HEK293 (cell line): ENCODE results near the gene SYPL2.

Source experiments
- CTCF ChIA-PET: fragments of 350-600 bp; formaldehyde crosslinking; extraction: SDS; loops from one replicate; lab custom pipeline; 2021; ENCODE audit warnings: antibody characterized with exemption; lab: Yijun Ruan, JAX
- POLR2A ChIA-PET: fragments of 300-600 bp; formaldehyde crosslinking; extraction: SDS; loops from one replicate; lab custom pipeline; 2020; ENCODE audit warnings: antibody characterized with exemption, inconsistent platforms; lab: Yijun Ruan, JAX
- H3K27ac ChIP-seq: fragments of 200-500 bp; sonication (Bioruptor generic); 2 replicates; pipeline ENCODE4 v1.5.1; 2014; ENCODE audit warnings: low read depth, low read length, control low read depth, inconsistent platforms; ENCODE audit errors: extremely low read depth
- H3K36me3 ChIP-seq, 2 experiments: fragments of 200-500 bp in 1 of 2; sonication (Bioruptor generic) in 1 of 2; 1 replicate in 1 of 2; 2 replicates in 1 of 2; pipeline ENCODE4 v1.5.1; 2014 to 2017; ENCODE audit warnings: inconsistent platforms in 2 of 2, low read length in 2 of 2; ENCODE audit not compliant: control insufficient read depth in 2 of 2, insufficient read depth in 1 of 2
- H3K4me1 ChIP-seq: fragments of 200-500 bp; sonication (Bioruptor generic); 2 replicates; pipeline ENCODE4 v1.5.1; 2014; ENCODE audit warnings: mild to moderate bottlenecking, low read length, inconsistent platforms; ENCODE audit not compliant: control insufficient read depth, insufficient read depth
- H3K4me3 ChIP-seq: 2 replicates; pipeline ENCODE4 v1.5.1; 2011; ENCODE audit warnings: low read depth, mild to moderate bottlenecking, control low read depth, low read length, moderate library complexity
- H3K9me3 ChIP-seq: fragments of 200-500 bp; sonication (Bioruptor generic); 2 replicates; pipeline ENCODE4 v1.5.1; 2014; ENCODE audit warnings: low read depth, low read length, inconsistent platforms; ENCODE audit not compliant: control insufficient read depth, insufficient read depth
- EGR2 ChIP-seq: fragments of 450-650 bp; formaldehyde crosslinking; IDR thresholded peaks from 2 replicates; pipeline ENCODE4 v1.5.1; 2016; ENCODE audit warnings: low read depth, missing biosample characterization, missing genetic modification characterization
- KLF1 ChIP-seq: fragments of 450-650 bp; formaldehyde crosslinking; IDR thresholded peaks from 2 replicates; pipeline ENCODE4 v1.5.1; 2016; ENCODE audit warnings: missing biosample characterization, missing genetic modification characterization
- KLF16 ChIP-seq: fragments of 450-650 bp; formaldehyde crosslinking; IDR thresholded peaks from 2 replicates; pipeline ENCODE4 v1.5.1; 2017; ENCODE audit warnings: missing biosample characterization, missing genetic modification characterization
- MYNN ChIP-seq: fragments of 450-650 bp; formaldehyde crosslinking; IDR thresholded peaks from 2 replicates; pipeline ENCODE4 v1.5.1; 2016; ENCODE audit warnings: missing biosample characterization, missing genetic modification characterization, borderline replicate concordance
- PRDM1 ChIP-seq: fragments of 450-650 bp; formaldehyde crosslinking; IDR thresholded peaks from 2 replicates; pipeline ENCODE4; 2016; ENCODE audit warnings: missing biosample characterization, missing genetic modification characterization
- ZEB2 ChIP-seq: fragments of 450-650 bp; formaldehyde crosslinking; IDR thresholded peaks from 2 replicates; pipeline ENCODE4 v1.5.1; 2016; ENCODE audit warnings: missing biosample characterization, missing genetic modification characterization
- ZNF132 ChIP-seq: fragments of 450-650 bp; formaldehyde crosslinking; IDR thresholded peaks from 2 replicates; pipeline ENCODE4 v1.5.1; 2017; ENCODE audit warnings: missing biosample characterization, missing genetic modification characterization, borderline replicate concordance
- ZNF146 ChIP-seq: fragments of 450-650 bp; formaldehyde crosslinking; IDR thresholded peaks from 2 replicates; pipeline ENCODE4 v1.5.1; 2016; ENCODE audit warnings: missing biosample characterization, missing genetic modification characterization
- ZNF202 ChIP-seq: fragments of 450-650 bp; formaldehyde crosslinking; IDR thresholded peaks from 2 replicates; pipeline ENCODE4 v1.5.1; 2016; ENCODE audit warnings: missing biosample characterization, missing genetic modification characterization, borderline replicate concordance
- ZNF239 ChIP-seq: fragments of 450-650 bp; formaldehyde crosslinking; IDR thresholded peaks from 2 replicates; pipeline ENCODE4 v1.5.1; 2016; ENCODE audit warnings: missing biosample characterization, missing genetic modification characterization
- ZNF248 ChIP-seq: fragments of 450-650 bp; formaldehyde crosslinking; IDR thresholded peaks from 2 replicates; pipeline ENCODE4 v1.5.1; 2017; ENCODE audit warnings: missing biosample characterization, missing genetic modification characterization
- ZNF311 ChIP-seq: fragments of 450-650 bp; formaldehyde crosslinking; IDR thresholded peaks from 2 replicates; pipeline ENCODE4 v1.5.1; 2017; ENCODE audit warnings: missing biosample characterization, missing genetic modification characterization, borderline replicate concordance
- ZNF324 ChIP-seq: fragments of 450-650 bp; formaldehyde crosslinking; IDR thresholded peaks from 2 replicates; pipeline ENCODE4 v1.5.1; 2016; ENCODE audit warnings: missing biosample characterization, missing genetic modification characterization
- ZNF404 ChIP-seq: fragments of 450-650 bp; formaldehyde crosslinking; IDR thresholded peaks from 2 replicates; pipeline ENCODE4 v1.5.1; 2017; ENCODE audit warnings: missing biosample characterization, missing genetic modification characterization
- ZNF433 ChIP-seq: fragments of 450-650 bp; formaldehyde crosslinking; IDR thresholded peaks from 2 replicates; pipeline ENCODE4 v1.5.1; 2016; ENCODE audit warnings: missing biosample characterization, missing genetic modification characterization, low read depth
- ZNF626 ChIP-seq: fragments of 450-650 bp; sonication (Bioruptor Pico); formaldehyde crosslinking; IDR thresholded peaks from 2 replicates; pipeline ENCODE4 v1.5.1; 2018; ENCODE audit warnings: missing biosample characterization, missing genetic modification characterization, inconsistent platforms
- ZNF677 ChIP-seq: fragments of 450-650 bp; IDR thresholded peaks from 2 replicates; pipeline ENCODE4 v1.5.0; 2018; ENCODE audit warnings: missing biosample characterization, mild to moderate bottlenecking, missing genetic modification characterization, moderate library complexity
- TF ChIP-seq, protein P1 (sequence below): fragments of 450-650 bp; formaldehyde crosslinking; IDR thresholded peaks from 2 replicates; pipeline ENCODE4 v1.5.1; 2016; ENCODE audit warnings: missing biosample characterization, missing genetic modification characterization
- TF ChIP-seq, protein P2 (sequence below): fragments of 450-650 bp; formaldehyde crosslinking; IDR thresholded peaks from 2 replicates; pipeline ENCODE4 v1.5.1; 2016; ENCODE audit warnings: missing biosample characterization, missing genetic modification characterization
- TF ChIP-seq, protein P3 (sequence below): fragments of 450-650 bp; formaldehyde crosslinking; IDR thresholded peaks from 2 replicates; pipeline ENCODE4 v1.5.1; 2016; ENCODE audit warnings: missing biosample characterization, missing genetic modification characterization
- TF ChIP-seq, protein P4 (sequence below): fragments of 450-650 bp; formaldehyde crosslinking; conservative IDR thresholded peaks from 2 replicates; pipeline ENCODE4 v1.5.1; 2016; ENCODE audit warnings: low read depth, missing biosample characterization, missing genetic modification characterization
- TF ChIP-seq, protein P5 (sequence below): fragments of 450-650 bp; formaldehyde crosslinking; IDR thresholded peaks from 2 replicates; pipeline ENCODE4 v1.5.1; 2016; ENCODE audit warnings: missing biosample characterization, missing genetic modification characterization
- TF ChIP-seq, protein P6 (sequence below): fragments of 450-650 bp; formaldehyde crosslinking; IDR thresholded peaks from 2 replicates; pipeline ENCODE4 v1.5.1; 2016; ENCODE audit warnings: missing biosample characterization, missing genetic modification characterization

The SYPL2 gene

DNA sequence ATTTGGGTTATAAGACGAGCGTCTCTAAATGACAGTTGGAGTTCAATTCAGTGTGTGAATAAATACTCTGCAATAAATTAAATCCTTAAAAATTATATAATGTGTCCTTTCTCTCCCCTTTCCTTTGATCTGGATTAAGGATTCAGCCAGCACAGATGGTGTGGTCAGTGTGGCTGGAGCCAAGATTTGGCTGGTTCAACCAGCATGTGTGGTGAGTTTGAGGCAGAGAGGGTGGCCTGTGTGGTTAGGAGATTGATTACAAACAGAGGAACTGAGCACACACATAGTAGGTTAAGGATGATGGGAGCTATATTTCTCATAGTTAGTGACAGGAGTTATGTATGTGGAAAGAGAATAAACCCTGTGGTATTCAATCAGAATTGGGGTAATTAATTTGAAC is 57.4 kb downstream of the SYPL2 start:
- ChIA-PET POLR2A (no interaction called here), CTCF (interaction anchor here (3.7 to 20.8 kb wide), 2 partner anchors 9 to 21 kb away, joined by 32 to 1152 read pairs; partner anchors contain the start of genes AMIGO1 and CYB561D1)
- Histone ChIP-seq H3K9me3 (no peaks in the 10 kb centered on the region), H3K4me1 (no peaks in the 10 kb centered on the region), H3K36me3 (no peaks in the 10 kb centered on the region), H3K27ac (no peak overlapping the region)
- TF ChIP-seq ZNF433 (tag by site-specific recombination): no peak
- TF ChIP-seq ZNF677: no peak
- TF ChIP-seq, protein P1, sequence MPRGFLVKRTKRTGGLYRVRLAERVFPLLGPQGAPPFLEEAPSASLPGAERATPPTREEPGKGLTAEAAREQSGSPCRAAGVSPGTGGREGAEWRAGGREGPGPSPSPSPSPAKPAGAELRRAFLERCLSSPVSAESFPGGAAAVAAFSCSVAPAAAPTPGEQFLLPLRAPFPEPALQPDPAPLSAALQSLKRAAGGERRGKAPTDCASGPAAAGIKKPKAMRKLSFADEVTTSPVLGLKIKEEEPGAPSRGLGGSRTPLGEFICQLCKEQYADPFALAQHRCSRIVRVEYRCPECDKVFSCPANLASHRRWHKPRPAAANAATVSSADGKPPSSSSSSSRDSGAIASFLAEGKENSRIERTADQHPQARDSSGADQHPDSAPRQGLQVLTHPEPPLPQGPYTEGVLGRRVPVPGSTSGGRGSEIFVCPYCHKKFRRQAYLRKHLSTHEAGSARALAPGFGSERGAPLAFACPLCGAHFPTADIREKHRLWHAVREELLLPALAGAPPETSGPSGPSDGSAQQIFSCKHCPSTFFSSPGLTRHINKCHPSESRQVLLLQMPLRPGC (tag by site-specific recombination): no peak
- TF ChIP-seq KLF1: no peak
- TF ChIP-seq, protein P2, sequence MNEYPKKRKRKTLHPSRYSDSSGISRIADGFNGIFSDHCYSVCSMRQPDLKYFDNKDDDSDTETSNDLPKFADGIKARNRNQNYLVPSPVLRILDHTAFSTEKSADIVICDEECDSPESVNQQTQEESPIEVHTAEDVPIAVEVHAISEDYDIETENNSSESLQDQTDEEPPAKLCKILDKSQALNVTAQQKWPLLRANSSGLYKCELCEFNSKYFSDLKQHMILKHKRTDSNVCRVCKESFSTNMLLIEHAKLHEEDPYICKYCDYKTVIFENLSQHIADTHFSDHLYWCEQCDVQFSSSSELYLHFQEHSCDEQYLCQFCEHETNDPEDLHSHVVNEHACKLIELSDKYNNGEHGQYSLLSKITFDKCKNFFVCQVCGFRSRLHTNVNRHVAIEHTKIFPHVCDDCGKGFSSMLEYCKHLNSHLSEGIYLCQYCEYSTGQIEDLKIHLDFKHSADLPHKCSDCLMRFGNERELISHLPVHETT (tag by site-specific recombination): no peak
- no peak for TF ChIP-seq ZEB2 (tag by site-specific recombination)
- no peak for TF ChIP-seq ZNF324 (tag by site-specific recombination)
- no peak for TF ChIP-seq ZNF404 (tag by site-specific recombination)
- no peak for TF ChIP-seq ZNF132
- no peak for TF ChIP-seq ZNF146 (tag by site-specific recombination)
- no peak for TF ChIP-seq ZNF248
- TF ChIP-seq, protein P3, sequence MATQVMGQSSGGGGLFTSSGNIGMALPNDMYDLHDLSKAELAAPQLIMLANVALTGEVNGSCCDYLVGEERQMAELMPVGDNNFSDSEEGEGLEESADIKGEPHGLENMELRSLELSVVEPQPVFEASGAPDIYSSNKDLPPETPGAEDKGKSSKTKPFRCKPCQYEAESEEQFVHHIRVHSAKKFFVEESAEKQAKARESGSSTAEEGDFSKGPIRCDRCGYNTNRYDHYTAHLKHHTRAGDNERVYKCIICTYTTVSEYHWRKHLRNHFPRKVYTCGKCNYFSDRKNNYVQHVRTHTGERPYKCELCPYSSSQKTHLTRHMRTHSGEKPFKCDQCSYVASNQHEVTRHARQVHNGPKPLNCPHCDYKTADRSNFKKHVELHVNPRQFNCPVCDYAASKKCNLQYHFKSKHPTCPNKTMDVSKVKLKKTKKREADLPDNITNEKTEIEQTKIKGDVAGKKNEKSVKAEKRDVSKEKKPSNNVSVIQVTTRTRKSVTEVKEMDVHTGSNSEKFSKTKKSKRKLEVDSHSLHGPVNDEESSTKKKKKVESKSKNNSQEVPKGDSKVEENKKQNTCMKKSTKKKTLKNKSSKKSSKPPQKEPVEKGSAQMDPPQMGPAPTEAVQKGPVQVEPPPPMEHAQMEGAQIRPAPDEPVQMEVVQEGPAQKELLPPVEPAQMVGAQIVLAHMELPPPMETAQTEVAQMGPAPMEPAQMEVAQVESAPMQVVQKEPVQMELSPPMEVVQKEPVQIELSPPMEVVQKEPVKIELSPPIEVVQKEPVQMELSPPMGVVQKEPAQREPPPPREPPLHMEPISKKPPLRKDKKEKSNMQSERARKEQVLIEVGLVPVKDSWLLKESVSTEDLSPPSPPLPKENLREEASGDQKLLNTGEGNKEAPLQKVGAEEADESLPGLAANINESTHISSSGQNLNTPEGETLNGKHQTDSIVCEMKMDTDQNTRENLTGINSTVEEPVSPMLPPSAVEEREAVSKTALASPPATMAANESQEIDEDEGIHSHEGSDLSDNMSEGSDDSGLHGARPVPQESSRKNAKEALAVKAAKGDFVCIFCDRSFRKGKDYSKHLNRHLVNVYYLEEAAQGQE (tag by site-specific recombination): no peak
- TF ChIP-seq ZNF311 (tag by site-specific recombination): no peak
- TF ChIP-seq KLF16: no peak
- TF ChIP-seq, all 188 proteins: peak for 0
- no peak overlapping the region for H3K4me3 ChIP-seq

DNA sequence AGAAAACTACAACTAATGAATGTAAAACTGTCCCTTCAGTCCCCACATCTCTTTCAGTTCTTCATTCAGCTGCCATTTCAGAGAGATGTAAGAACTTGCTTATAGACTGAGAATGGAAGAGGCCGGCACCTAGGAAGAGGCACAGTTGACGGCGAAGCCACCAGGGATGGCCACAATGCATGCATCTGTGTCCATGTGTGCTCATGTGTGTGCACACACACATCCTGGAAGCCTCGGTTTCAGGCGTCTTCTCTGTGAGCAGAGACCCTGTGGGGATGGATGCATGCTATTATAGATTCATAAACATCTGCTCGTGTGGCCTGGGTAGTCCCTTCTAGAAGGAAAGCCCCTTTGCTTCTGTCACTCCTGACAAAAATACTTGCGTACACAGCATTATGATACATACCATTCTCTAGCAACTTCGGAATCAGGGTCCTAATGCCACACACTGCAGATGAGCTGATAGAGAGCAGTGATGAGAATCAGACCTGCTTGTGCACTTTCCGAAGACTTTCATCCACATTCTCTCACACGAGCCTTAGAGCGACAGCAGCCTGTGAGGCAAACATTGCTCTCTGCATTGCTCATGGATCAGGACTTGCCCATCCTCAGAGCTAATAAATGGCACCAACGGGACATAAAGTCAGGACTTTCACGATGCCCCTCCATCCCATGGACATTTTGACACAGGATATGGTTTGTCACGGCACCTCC is 60.9 kb downstream of the SYPL2 start:
- Histone ChIP-seq H3K4me3 (no peak overlapping the region), H3K36me3 (no peaks in the 10 kb centered on the region), H3K9me3 (no peaks in the 10 kb centered on the region), H3K4me1 (no peaks in the 10 kb centered on the region), H3K27ac (no peak overlapping the region)
- CTCF ChIA-PET: interaction anchor here (20.8 kb wide), 1 partner anchor 24 kb away, joined by 1152 read pairs; the partner anchor contains the start of genes AMIGO1 and CYB561D1
- POLR2A ChIA-PET: no interaction called here
- TF ChIP-seq, protein P4, sequence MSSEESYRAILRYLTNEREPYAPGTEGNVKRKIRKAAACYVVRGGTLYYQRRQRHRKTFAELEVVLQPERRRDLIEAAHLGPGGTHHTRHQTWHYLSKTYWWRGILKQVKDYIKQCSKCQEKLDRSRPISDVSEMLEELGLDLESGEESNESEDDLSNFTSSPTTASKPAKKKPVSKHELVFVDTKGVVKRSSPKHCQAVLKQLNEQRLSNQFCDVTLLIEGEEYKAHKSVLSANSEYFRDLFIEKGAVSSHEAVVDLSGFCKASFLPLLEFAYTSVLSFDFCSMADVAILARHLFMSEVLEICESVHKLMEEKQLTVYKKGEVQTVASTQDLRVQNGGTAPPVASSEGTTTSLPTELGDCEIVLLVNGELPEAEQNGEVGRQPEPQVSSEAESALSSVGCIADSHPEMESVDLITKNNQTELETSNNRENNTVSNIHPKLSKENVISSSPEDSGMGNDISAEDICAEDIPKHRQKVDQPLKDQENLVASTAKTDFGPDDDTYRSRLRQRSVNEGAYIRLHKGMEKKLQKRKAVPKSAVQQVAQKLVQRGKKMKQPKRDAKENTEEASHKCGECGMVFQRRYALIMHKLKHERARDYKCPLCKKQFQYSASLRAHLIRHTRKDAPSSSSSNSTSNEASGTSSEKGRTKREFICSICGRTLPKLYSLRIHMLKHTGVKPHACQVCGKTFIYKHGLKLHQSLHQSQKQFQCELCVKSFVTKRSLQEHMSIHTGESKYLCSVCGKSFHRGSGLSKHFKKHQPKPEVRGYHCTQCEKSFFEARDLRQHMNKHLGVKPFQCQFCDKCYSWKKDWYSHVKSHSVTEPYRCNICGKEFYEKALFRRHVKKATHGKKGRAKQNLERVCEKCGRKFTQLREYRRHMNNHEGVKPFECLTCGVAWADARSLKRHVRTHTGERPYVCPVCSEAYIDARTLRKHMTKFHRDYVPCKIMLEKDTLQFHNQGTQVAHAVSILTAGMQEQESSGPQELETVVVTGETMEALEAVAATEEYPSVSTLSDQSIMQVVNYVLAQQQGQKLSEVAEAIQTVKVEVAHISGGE (tag by site-specific recombination): no peak
- TF ChIP-seq ZNF239 (tag by site-specific recombination): no peak
- TF ChIP-seq MYNN (tag by site-specific recombination): no peak
- TF ChIP-seq ZNF311 (tag by site-specific recombination): no peak
- TF ChIP-seq PRDM1 (tag by site-specific recombination): no peak
- TF ChIP-seq, protein P5, sequence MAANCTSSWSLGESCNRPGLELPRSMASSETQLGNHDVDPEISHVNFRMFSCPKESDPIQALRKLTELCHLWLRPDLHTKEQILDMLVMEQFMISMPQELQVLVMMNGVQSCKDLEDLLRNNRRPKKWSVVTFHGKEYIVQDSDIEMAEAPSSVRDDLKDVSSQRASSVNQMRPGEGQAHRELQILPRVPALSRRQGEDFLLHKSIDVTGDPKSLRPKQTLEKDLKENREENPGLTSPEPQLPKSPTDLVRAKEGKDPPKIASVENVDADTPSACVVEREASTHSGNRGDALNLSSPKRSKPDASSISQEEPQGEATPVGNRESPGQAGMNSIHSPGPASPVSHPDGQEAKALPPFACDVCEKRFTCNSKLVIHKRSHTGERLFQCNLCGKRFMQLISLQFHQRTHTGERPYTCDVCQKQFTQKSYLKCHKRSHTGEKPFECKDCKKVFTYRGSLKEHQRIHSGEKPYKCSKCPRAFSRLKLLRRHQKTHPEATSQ (tag by site-specific recombination): no peak
- no peak for TF ChIP-seq ZNF626 (tag by site-specific recombination)
- TF ChIP-seq, protein P6, sequence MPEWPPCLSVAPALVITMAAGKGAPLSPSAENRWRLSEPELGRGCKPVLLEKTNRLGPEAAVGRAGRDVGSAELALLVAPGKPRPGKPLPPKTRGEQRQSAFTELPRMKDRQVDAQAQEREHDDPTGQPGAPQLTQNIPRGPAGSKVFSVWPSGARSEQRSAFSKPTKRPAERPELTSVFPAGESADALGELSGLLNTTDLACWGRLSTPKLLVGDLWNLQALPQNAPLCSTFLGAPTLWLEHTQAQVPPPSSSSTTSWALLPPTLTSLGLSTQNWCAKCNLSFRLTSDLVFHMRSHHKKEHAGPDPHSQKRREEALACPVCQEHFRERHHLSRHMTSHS (tag by site-specific recombination): no peak
- TF ChIP-seq ZNF202: no peak
- no peak for TF ChIP-seq EGR2 (tag by site-specific recombination)
